MM.1S (cell line): Measurements from ENCODE around the gene HEMK1.

Experiments
- DNase-seq: peaks from one replicate; pipeline ENCODE4 v3.0.0-alpha.2; 2015
- H2AFZ ChIP-seq: fragments of 300-600 bp; sonication (generic); 2 replicates; pipeline ENCODE4 v1.6.0; 2016; ENCODE audit warnings: antibody characterized with exemption, low read length
- H3F3A ChIP-seq: fragments of 300-600 bp; sonication (generic); 2 replicates; pipeline ENCODE4 v1.6.1; 2016; ENCODE audit warnings: mild to moderate bottlenecking, antibody characterized with exemption, low read length, moderate library complexity, mixed read lengths; ENCODE audit not compliant: insufficient read depth
- H3K27ac ChIP-seq: fragments of 300-600 bp; sonication (generic); 2 replicates; pipeline ENCODE4 v1.5.1; 2016; ENCODE audit warnings: mild to moderate bottlenecking, low read length
- H3K27me3 ChIP-seq: fragments of 300-600 bp; sonication (generic); replicated peaks from 2 replicates; pipeline ENCODE4 v1.6.0; 2016; ENCODE audit warnings: low read length; ENCODE audit not compliant: insufficient read depth
- H3K36me3 ChIP-seq: fragments of 300-600 bp; sonication (generic); replicated peaks from 2 replicates; pipeline ENCODE4 v1.6.1; 2016; ENCODE audit warnings: mild to moderate bottlenecking, low read length, mixed read lengths; ENCODE audit not compliant: insufficient read depth
- H3K4me1 ChIP-seq: fragments of 300-600 bp; sonication (generic); 2 replicates; pipeline ENCODE4 v1.6.1; 2016; ENCODE audit warnings: low read length, mixed read lengths
- H3K4me2 ChIP-seq: fragments of 300-600 bp; sonication (generic); 2 replicates; pipeline ENCODE4 v1.6.0; 2016; ENCODE audit warnings: low read depth, low read length
- H3K4me3 ChIP-seq: fragments of 300-600 bp; sonication (generic); 2 replicates; pipeline ENCODE4 v1.5.1; 2016; ENCODE audit warnings: low read length, mixed read lengths
- H3K79me2 ChIP-seq: fragments of 300-600 bp; sonication (generic); 2 replicates; pipeline ENCODE4 v1.6.1; 2016; ENCODE audit warnings: mixed run types, low read length, mixed read lengths
- H3K9ac ChIP-seq: fragments of 300-600 bp; sonication (generic); 2 replicates; pipeline ENCODE4 v1.6.1; 2016; ENCODE audit warnings: low read length, mixed read lengths
- H3K9me2 ChIP-seq: fragments of 300-600 bp; sonication (generic); replicated peaks from 2 replicates; pipeline ENCODE4 v1.6.1; 2016; ENCODE audit warnings: mild to moderate bottlenecking, low read length, mixed read lengths; ENCODE audit not compliant: insufficient read depth
- H3K9me3 ChIP-seq: fragments of 300-600 bp; sonication (generic); replicated peaks from 2 replicates; pipeline ENCODE4 v1.6.1; 2016; ENCODE audit warnings: mild to moderate bottlenecking, low read length, mixed read lengths; ENCODE audit not compliant: insufficient read depth
- H4K20me1 ChIP-seq: fragments of 300-600 bp; sonication (generic); 2 replicates; pipeline ENCODE4 v1.6.1; 2016; ENCODE audit warnings: mild to moderate bottlenecking, low read length, moderate library complexity, mixed read lengths; ENCODE audit not compliant: insufficient read depth
- CTCF ChIP-seq: fragments of 300-600 bp; sonication (generic); IDR thresholded peaks from 2 replicates; pipeline ENCODE4 v1.5.1; 2016; ENCODE audit warnings: antibody characterized with exemption, low read length, mixed read lengths
- EZH2 ChIP-seq: fragments of 300-600 bp; sonication (generic); optimal IDR thresholded peaks from 2 replicates; pipeline ENCODE3; 2017; ENCODE audit warnings: low read depth, mild to moderate bottlenecking, antibody characterized with exemption, low read length, mixed read lengths
- EZH2phosphoT487 ChIP-seq: fragments of 300-600 bp; sonication (generic); IDR thresholded peaks from 2 replicates; pipeline ENCODE4 v1.6.1; 2018; ENCODE audit warnings: antibody characterized with exemption, low read length

Gene HEMK1

GRCh38 chr3:50571486-50571885 is 2.2 kb downstream of the HEMK1 start:
- Histone ChIP-seq H2AFZ (no peak overlapping the region), H3K27ac (no peak overlapping the region), H3K36me3 (no peaks in the 10 kb centered on the region), H3K9me3 (no peaks in the 10 kb centered on the region), H3F3A (peaks cover 10% of the 10 kb centered on the region; the same call in 1 of the 2 replicates), H3K9ac (no peak overlapping the region), H4K20me1 (no peaks in the 10 kb centered on the region), H3K27me3 (peaks cover 3% of the 10 kb centered on the region; the same call in 1 of the 2 replicates), H3K4me1 (peaks cover 12% of the 10 kb centered on the region), H3K79me2 (no peaks in the 10 kb centered on the region), H3K4me2 (no peak overlapping the region), H3K4me3 (no peak overlapping the region), H3K9me2 (no peaks in the 10 kb centered on the region)
- TF ChIP-seq CTCF (no peak), EZH2 (no peak), EZH2phosphoT487 (no peak)
- no peak for DNase-seq

GRCh38 chr3:50572158-50572557 is 2.8 kb downstream of the HEMK1 start:
- peak; percentile 82 for TF ChIP-seq CTCF
- TF ChIP-seq EZH2: no peak

GRCh38 chr3:50572801-50573371 is 3.6 kb downstream of the HEMK1 start:
- Histone ChIP-seq H3K79me2 (no peaks in the 10 kb centered on the region), H3K36me3 (no peaks in the 10 kb centered on the region), H3K27me3 (no peaks in the 10 kb centered on the region), H4K20me1 (no peaks in the 10 kb centered on the region), H3K4me1 (peaks cover 11% of the 10 kb centered on the region), H3F3A (peaks cover 9% of the 10 kb centered on the region; the same call in 1 of the 2 replicates), H3K9ac (no peak overlapping the region), H3K4me2 (no peak overlapping the region), H3K9me3 (no peaks in the 10 kb centered on the region), H3K9me2 (no peaks in the 10 kb centered on the region), H3K27ac (no peak overlapping the region), H3K4me3 (no peak overlapping the region), H2AFZ (no peak overlapping the region)
- TF ChIP-seq EZH2phosphoT487 (no peak), EZH2 (no peak), CTCF (no peak)
- DNase-seq: no peak

More at GRCh38 chr3:50572158-50572557, 2.8 kb downstream of the HEMK1 start:
- Histone ChIP-seq H2AFZ (no peak overlapping the region), H3K9ac (no peak overlapping the region), H3K4me1 (peaks cover 12% of the 10 kb centered on the region), H3K4me3 (no peak overlapping the region), H3K27ac (no peak overlapping the region), H3K4me2 (no peak overlapping the region), H3F3A (peaks cover 10% of the 10 kb centered on the region; the same call in 1 of the 2 replicates), H3K9me3 (no peaks in the 10 kb centered on the region), H3K79me2 (no peaks in the 10 kb centered on the region), H4K20me1 (no peaks in the 10 kb centered on the region), H3K9me2 (no peaks in the 10 kb centered on the region), H3K36me3 (no peaks in the 10 kb centered on the region), H3K27me3 (no peaks in the 10 kb centered on the region)
- peak; percentile 49 for DNase-seq
